Colonic mucosa (tissue), 4 donors: ENCODE measurements around the gene GARNL3. TPM values are rescaled to one million over a fixed set of nuclear protein-coding genes. Genes with fewer than 3 reads are reported as not detected.

Source experiments
- DNase-seq: peaks from one replicate; pipeline ENCODE4 v3.0.0-alpha.2; 2020
- H3K27ac ChIP-seq: fragments of 200-600 bp; one replicate; pipeline ENCODE4 v1.8.0; 2021
- H3K27me3 ChIP-seq: fragments of 200-600 bp; one replicate; pipeline ENCODE4 v1.8.0; 2021
- H3K36me3 ChIP-seq: fragments of 200-600 bp; one replicate; pipeline ENCODE4 v1.8.0; 2021
- H3K4me1 ChIP-seq: fragments of 200-600 bp; one replicate; pipeline ENCODE4 v1.8.0; 2021; ENCODE audit warnings: mild to moderate bottlenecking
- H3K4me3 ChIP-seq: fragments of 200-600 bp; one replicate; pipeline ENCODE4 v1.8.0; 2021
- H3K9ac ChIP-seq, 2 donors: one replicate each; pipeline ENCODE4 v1.7.0; 2013; ENCODE audit warnings: control low read depth in 2 of 2, low read depth in 2 of 2, low read length in 2 of 2
- H3K9me3 ChIP-seq: fragments of 200-600 bp; one replicate; pipeline ENCODE4 v1.8.0; 2021
- intact Hi-C: fragments of 100-400 bp; cut with DNase I; formaldehyde crosslinking; loops from one replicate; pipeline ENCODE4 v1.14.1; 2022
- total RNA-seq, 2 donors: library from RNA; stranded (reverse); fragmentation: NEBNext Ultra II Directional in 1 of 2; extraction: Animal tissue kit (Norgen Biotek cat#: 25700) in 1 of 2; gene quantifications; one replicate each; pipeline ENCODE4 v1.2.1, GENCODE V29; 2021
- TF ChIP-seq, protein P1 (sequence below): fragments of 200-600 bp; IDR thresholded peaks from one replicate; pipeline ENCODE4 v1.8.0; 2022; ENCODE audit warnings: antibody characterized with exemption, mild to moderate bottlenecking
- donor health status: healthy.
- donor health status: DM: no; HTN: no; CAD: no.
- donor health status: DM: no; HTN: no; CAD: no.

GARNL3 gene
- total RNA-seq, 2 donors from 2014 or later, result 4.1 to 5.1 TPM

DNA sequence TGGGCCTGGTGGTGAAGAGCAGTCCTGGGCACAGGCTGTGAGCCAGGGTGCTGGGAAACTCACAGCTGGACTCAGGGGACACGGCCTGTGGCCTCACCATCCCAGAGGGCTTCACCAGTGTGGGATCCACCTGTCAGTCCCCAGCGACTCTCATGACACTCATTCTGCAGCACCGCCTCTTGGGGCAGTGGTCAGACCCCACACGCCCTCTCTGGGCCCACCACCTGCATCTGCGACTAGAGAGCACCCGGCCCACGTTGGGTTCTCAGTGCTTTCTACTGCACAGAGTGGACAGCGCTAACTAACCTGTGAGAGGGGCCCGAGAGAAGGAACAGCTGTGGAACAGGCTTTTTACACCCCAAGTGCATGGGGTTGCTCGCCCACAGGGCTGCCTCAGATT is 45.8 kb upstream of the GARNL3 start:
- intact Hi-C loops, result loop anchor here (10.0 kb wide), 1 partner anchor 176 kb away; the partner anchor contains the start of gene SLC2A8
- DNase-seq, result no peak
- Histone ChIP-seq H3K9ac (no peak overlapping the region), H3K27ac (no peak overlapping the region), H3K36me3 (no peaks in the 10 kb centered on the region), H3K4me3 (no peak overlapping the region), H3K27me3 (no peaks in the 10 kb centered on the region), H3K4me1 (no peaks in the 10 kb centered on the region), H3K9me3 (no peaks in the 10 kb centered on the region)
- TF ChIP-seq, protein P1, sequence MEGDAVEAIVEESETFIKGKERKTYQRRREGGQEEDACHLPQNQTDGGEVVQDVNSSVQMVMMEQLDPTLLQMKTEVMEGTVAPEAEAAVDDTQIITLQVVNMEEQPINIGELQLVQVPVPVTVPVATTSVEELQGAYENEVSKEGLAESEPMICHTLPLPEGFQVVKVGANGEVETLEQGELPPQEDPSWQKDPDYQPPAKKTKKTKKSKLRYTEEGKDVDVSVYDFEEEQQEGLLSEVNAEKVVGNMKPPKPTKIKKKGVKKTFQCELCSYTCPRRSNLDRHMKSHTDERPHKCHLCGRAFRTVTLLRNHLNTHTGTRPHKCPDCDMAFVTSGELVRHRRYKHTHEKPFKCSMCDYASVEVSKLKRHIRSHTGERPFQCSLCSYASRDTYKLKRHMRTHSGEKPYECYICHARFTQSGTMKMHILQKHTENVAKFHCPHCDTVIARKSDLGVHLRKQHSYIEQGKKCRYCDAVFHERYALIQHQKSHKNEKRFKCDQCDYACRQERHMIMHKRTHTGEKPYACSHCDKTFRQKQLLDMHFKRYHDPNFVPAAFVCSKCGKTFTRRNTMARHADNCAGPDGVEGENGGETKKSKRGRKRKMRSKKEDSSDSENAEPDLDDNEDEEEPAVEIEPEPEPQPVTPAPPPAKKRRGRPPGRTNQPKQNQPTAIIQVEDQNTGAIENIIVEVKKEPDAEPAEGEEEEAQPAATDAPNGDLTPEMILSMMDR, result no peak

DNA sequence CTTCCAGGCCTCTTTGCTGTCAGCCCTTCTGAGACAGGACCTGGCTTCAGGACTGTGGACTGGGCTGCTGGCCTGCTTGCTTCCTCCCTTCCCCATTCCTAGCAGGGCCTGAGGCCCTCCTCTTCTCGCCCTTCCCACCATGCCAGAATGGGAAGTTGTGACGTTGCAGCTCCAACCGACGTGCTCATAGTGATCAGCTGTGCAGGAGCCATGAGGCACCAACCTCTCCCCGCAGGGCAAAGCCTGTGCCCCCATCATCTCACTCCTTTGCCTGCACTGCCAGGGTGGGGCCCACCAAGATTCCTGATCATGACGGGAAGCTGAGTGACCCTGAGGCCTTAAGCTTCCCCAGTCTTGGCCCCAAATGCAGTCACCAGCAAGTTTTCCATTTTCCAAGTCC is 45.1 kb upstream of the GARNL3 start:
- Histone ChIP-seq H3K9me3 (no peaks in the 10 kb centered on the region), H3K36me3 (no peaks in the 10 kb centered on the region), H3K9ac (no peak overlapping the region), H3K27me3 (no peaks in the 10 kb centered on the region), H3K4me3 (no peak overlapping the region), H3K27ac (no peak overlapping the region), H3K4me1 (no peaks in the 10 kb centered on the region)
- intact Hi-C loops, result loop anchor here (10.0 kb wide), 1 partner anchor 175 kb away; the partner anchor contains the start of gene SLC2A8
- DNase-seq, result no peak
- TF ChIP-seq, protein P1, result no peak

DNA sequence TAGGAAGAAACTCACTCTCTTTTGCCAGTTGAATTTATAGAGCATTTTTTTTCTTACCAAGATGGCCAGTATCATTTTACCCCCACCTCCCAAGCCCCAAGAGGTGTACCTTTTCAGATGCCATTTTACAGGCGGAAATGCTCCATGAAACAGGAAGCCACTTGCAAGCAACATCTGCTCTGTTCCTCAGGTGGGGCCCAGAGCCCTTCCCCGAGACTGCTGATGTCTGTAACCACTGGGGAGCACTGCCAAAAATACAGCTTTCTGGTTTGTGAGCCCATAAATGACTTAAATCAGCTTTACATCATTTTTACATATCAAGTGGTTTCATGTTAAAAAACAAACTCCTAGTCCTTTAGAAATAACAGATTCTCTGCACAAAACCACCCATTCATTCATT is 42.9 kb upstream of the GARNL3 start:
- intact Hi-C loops, result no loop called here
- Histone ChIP-seq H3K4me3 (no peak overlapping the region), H3K36me3 (no peaks in the 10 kb centered on the region), H3K9me3 (no peaks in the 10 kb centered on the region), H3K9ac (no peak overlapping the region), H3K27me3 (no peaks in the 10 kb centered on the region), H3K4me1 (peaks cover 3% of the 10 kb centered on the region), H3K27ac (no peak overlapping the region)
- TF ChIP-seq, protein P1, result no peak
- no peak for DNase-seq

DNA sequence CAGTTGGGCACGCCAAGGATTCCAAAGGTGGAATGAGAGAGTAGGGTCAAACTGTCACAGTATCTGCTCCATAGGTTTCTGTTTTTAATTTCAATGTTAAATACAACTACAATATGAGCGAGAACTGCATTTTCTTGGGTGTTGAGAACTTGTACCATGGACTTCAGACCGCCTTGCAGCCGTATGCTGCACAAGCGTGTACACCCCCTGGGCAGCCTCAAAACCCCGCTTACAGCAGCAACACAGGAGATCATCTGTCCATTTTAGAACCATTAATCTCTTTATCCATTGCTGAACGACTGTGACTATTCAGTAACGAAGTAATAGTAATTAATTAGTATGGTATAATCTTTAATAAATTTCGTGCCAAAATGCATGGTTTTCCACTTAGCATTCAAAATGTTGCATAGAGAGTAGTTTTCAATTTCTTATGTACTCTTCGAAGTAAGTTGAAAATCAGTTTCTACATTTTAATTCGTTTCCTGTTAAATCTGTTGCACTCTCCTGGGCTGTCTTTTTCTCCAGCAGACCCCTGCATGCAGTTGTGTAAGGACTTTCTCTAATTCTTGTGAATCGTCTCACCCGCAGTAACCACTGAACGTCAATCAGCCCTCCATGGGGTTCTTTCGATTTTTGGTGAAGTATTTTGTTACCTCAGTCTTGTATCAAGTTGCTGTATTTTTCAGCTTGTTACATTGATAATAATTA is 42.0 kb upstream of the GARNL3 start:
- no peak overlapping the region for H3K9ac ChIP-seq
- DNase-seq, result no peak
- H3K27me3 ChIP-seq, result no peaks in the 10 kb centered on the region
- TF ChIP-seq, protein P1, result no peak
- intact Hi-C loops, result no loop called here
- H3K4me1 ChIP-seq, result peaks cover 3% of the 10 kb centered on the region
- H3K27ac ChIP-seq, result no peak overlapping the region
- no peaks in the 10 kb centered on the region for H3K9me3 ChIP-seq
- H3K36me3 ChIP-seq, result no peaks in the 10 kb centered on the region
- H3K4me3 ChIP-seq, result no peak overlapping the region

DNA sequence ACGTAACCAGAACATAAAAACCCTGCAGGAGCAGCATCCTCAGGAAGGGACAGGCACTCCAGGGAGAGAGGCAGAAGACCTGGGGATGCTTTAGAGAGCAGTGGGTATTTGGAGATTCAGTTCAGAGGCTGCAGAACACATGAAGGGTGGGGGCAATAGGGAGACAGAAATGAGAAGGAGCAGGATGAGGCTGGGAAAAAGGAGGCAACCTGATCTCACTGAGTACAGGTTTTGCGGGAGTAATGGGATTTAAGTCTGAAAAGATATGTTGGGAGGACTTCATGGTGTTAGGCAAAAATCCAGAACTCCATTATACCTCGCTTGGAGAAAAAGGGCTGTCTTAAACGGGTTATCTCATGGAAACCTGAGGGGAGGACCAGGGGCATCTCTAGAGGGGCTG is 41.3 kb upstream of the GARNL3 start:
- DNase-seq, result no peak
- TF ChIP-seq, protein P1, result no peak
- Histone ChIP-seq H3K9me3 (no peaks in the 10 kb centered on the region), H3K36me3 (no peaks in the 10 kb centered on the region), H3K27ac (no peak overlapping the region), H3K27me3 (no peaks in the 10 kb centered on the region), H3K9ac (no peak overlapping the region), H3K4me3 (no peak overlapping the region), H3K4me1 (peaks cover 3% of the 10 kb centered on the region)
- intact Hi-C loops, result no loop called here
